Measurements from ENCODE around the gene FGF19.

GRCh38 chr11:69699213-69699612, 4.6 kb downstream of the FGF19 start:
- no peak for TF ChIP-seq CTCF (conservative IDR thresholded peaks at IDR 0.05; ENCODE audit: low read length)
- no peak for TF ChIP-seq EZH2phosphoT487 (IDR thresholded peaks at IDR 0.05; ENCODE audit: borderline replicate concordance, low read depth, low read length)

Data from OCI-LY7 (cell line).